PC-3 (cell line): ENCODE measurements around the gene ZNF146.
"Not testable (repeated sequence)": the region's sequence is repeated elsewhere in the genome, so short reads cannot be mapped to it uniquely, and the experiment has no call there.

Experiments used
- EZH2 ChIP-seq: fragments of 300-600 bp; sonication (generic); IDR thresholded peaks from one replicate; pipeline ENCODE4 v1.6.1; 2017; ENCODE audit warnings: antibody characterized with exemption, mild to moderate bottlenecking, low read length; ENCODE audit not compliant: unreplicated experiment
- TF ChIP-seq, protein P1 (sequence below): fragments of 300-600 bp; sonication (generic); conservative IDR thresholded peaks from 2 replicates; pipeline ENCODE4 v1.5.1; 2017; ENCODE audit warnings: antibody characterized with exemption, low read depth, mild to moderate bottlenecking, low read length

DNA sequence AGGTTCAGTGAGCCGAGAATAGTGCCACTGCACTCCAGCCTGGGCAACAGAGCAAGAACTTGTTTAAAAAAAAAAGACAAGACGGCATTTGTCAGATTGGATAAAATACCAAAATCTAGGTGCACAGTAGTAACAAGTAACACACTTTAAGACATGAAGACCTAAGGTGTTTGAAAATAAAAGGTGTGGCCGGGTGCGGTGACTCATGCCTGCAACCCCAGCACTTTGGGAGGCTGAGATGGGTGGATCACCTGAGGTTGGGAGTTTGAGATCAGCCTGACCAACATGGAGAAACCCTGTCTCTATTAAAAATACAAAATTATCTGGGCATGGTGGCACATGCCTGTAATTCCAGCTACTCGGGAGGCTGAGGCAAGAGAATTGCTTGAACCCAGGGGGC, 28.2 kb upstream of the ZNF146 start:
- TF ChIP-seq, protein P1, sequence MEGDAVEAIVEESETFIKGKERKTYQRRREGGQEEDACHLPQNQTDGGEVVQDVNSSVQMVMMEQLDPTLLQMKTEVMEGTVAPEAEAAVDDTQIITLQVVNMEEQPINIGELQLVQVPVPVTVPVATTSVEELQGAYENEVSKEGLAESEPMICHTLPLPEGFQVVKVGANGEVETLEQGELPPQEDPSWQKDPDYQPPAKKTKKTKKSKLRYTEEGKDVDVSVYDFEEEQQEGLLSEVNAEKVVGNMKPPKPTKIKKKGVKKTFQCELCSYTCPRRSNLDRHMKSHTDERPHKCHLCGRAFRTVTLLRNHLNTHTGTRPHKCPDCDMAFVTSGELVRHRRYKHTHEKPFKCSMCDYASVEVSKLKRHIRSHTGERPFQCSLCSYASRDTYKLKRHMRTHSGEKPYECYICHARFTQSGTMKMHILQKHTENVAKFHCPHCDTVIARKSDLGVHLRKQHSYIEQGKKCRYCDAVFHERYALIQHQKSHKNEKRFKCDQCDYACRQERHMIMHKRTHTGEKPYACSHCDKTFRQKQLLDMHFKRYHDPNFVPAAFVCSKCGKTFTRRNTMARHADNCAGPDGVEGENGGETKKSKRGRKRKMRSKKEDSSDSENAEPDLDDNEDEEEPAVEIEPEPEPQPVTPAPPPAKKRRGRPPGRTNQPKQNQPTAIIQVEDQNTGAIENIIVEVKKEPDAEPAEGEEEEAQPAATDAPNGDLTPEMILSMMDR: not testable (repeated sequence)
- TF ChIP-seq EZH2: not testable (repeated sequence)
